GM18498 (cell line): ENCODE data around the gene THAP10.
"Not testable (repeated sequence)": the region's sequence is repeated elsewhere in the genome, so short reads cannot be mapped to it uniquely, and the experiment has no call there.

ENCODE experiments used
- ATAC-seq: cut with Tn5 transposase; IDR thresholded peaks from one replicate; pipeline ENCODE4 v1.9.1; 2021; ENCODE audit warnings: mild to moderate bottlenecking, moderate library complexity; ENCODE audit not compliant: unreplicated experiment

THAP10 gene

GRCh38 chr15:70892002-70892911 is at the start of gene THAP10, which contains the start of gene LRRC49:
TSS of gene THAP10 (minus strand) at chr15:70892433. CDS start at chr15:70892272, 161 bp downstream.
TSS of gene LRRC49 (plus strand) at chr15:70892826. CDS start at chr15:70892895, 69 bp downstream.
- peak; percentile 83 for ATAC-seq

- ATAC-seq, result no peak
Measured at GRCh38 chr15:70936326-70936725, 44.1 kb upstream of the THAP10 start.

GRCh38 chr15:70935631-70936030 is 43.4 kb upstream of the THAP10 start:
- ATAC-seq, result no peak

- no peak for ATAC-seq
Measured at GRCh38 chr15:70933411-70933810, 41.2 kb upstream of the THAP10 start.

- ATAC-seq, result no peak
Measured at GRCh38 chr15:70932397-70932796, 40.2 kb upstream of the THAP10 start.

GRCh38 chr15:70931821-70932220 is 39.6 kb upstream of the THAP10 start:
- no peak for ATAC-seq

- ATAC-seq, result not testable (repeated sequence)
Measured at GRCh38 chr15:70926914-70927313, 34.7 kb upstream of the THAP10 start.

GRCh38 chr15:70923311-70924080 is 31.3 kb upstream of the THAP10 start:
- no peak for ATAC-seq

- ATAC-seq, result no peak
Measured at GRCh38 chr15:70922119-70922518, 29.9 kb upstream of the THAP10 start.

- no peak for ATAC-seq
Measured at GRCh38 chr15:70920981-70921696, 28.9 kb upstream of the THAP10 start.

GRCh38 chr15:70917955-70918354 is 25.7 kb upstream of the THAP10 start:
- ATAC-seq, result no peak

- no peak for ATAC-seq
Measured at GRCh38 chr15:70916531-70916930, 24.3 kb upstream of the THAP10 start.

- ATAC-seq, result no peak
Measured at GRCh38 chr15:70912187-70912586, 20.0 kb upstream of the THAP10 start.

- ATAC-seq, result no peak
Measured at GRCh38 chr15:70910958-70911357, 18.7 kb upstream of the THAP10 start.

GRCh38 chr15:70907784-70908471 is 15.7 kb upstream of the THAP10 start:
- ATAC-seq, result no peak

- ATAC-seq, result no peak
Measured at GRCh38 chr15:70906842-70907241, 14.6 kb upstream of the THAP10 start.

GRCh38 chr15:70902107-70902506 is 9.9 kb upstream of the THAP10 start:
- ATAC-seq, result no peak

- ATAC-seq, result peak; percentile 23
Measured at GRCh38 chr15:70892912-70893560, 803 bp upstream of the THAP10 start.

- no peak for ATAC-seq
Measured at GRCh38 chr15:70882361-70882760, 9.9 kb downstream of the THAP10 start.

GRCh38 chr15:70880781-70881180 is 11.5 kb downstream of the THAP10 start:
- no peak for ATAC-seq
